Thyroid gland (tissue), 4 donors: ENCODE data around the gene SALL1.

Experiments used
- POLR2A ChIP-seq, 2 donors: fragments of 450-650 bp; IDR thresholded peaks; one replicate each; pipeline ENCODE4 v1.6.1; 2017; ENCODE audit warnings: antibody characterized with exemption in 2 of 2, mild to moderate bottlenecking in 2 of 2, moderate library complexity in 1 of 2
- TF ChIP-seq, protein P1 (sequence below), 6 experiments: fragments of 200-600 bp in 3 of 6; fragments of 450-650 bp in 3 of 6; sonication (generic) in 3 of 6; IDR thresholded peaks; one replicate each; pipeline ENCODE4 v1.5.1; 2016 to 2019; ENCODE audit warnings: antibody characterized with exemption in 6 of 6, mild to moderate bottlenecking in 2 of 6, inconsistent platforms in 1 of 6, moderate library complexity in 1 of 6

DNA sequence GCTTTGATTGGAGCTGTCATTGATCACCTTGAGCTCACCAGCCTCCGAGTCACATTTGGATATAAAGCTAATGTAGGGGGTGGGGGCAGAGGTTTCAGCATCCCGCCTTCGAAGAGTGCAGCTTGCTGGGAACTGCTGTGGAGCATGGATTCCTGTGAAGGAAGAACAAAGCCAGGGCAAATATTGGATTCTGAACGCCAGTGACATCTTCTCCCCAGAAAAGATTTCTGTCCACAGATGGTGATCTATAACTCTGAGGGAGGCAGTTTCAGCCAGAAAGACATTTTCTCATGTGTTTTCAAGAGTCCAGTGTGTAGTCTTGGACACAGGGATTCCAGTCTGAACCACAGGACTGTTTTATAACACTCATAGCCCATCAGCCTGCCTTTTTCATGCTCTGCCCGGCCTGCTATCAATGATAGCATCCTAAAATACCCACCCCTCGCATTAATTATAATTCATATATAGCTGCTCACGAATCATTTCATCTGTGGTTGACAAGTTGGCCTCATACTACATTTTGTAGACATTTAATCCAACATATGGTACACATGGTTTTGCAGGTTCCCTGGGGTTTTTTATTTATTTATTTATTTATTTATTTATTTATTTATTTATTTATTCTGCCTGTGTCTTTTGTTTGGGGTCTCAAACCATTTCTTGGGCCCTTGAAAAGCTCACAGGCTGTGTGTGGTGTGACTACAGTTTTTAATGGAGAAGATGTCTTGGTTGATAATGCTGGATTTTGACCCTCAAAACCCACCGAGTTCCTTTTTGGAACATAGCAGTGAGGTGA is 47.1 kb upstream of the SALL1 start:
- TF ChIP-seq, protein P1, sequence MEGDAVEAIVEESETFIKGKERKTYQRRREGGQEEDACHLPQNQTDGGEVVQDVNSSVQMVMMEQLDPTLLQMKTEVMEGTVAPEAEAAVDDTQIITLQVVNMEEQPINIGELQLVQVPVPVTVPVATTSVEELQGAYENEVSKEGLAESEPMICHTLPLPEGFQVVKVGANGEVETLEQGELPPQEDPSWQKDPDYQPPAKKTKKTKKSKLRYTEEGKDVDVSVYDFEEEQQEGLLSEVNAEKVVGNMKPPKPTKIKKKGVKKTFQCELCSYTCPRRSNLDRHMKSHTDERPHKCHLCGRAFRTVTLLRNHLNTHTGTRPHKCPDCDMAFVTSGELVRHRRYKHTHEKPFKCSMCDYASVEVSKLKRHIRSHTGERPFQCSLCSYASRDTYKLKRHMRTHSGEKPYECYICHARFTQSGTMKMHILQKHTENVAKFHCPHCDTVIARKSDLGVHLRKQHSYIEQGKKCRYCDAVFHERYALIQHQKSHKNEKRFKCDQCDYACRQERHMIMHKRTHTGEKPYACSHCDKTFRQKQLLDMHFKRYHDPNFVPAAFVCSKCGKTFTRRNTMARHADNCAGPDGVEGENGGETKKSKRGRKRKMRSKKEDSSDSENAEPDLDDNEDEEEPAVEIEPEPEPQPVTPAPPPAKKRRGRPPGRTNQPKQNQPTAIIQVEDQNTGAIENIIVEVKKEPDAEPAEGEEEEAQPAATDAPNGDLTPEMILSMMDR (IDR thresholded peaks at IDR 0.05): no peak
- TF ChIP-seq POLR2A (IDR thresholded peaks at IDR 0.05): no peak
